Body of pancreas (tissue), 4 donors: Measurements from ENCODE around the gene SYNRG.

Experiments
- POLR2A ChIP-seq, 3 donors: fragments of 450-650 bp; IDR thresholded peaks; one replicate each; pipeline ENCODE4 v1.6.1; 2016; ENCODE audit warnings: antibody characterized with exemption in 3 of 3, mild to moderate bottlenecking in 2 of 3
- TF ChIP-seq, protein P1 (sequence below), 7 experiments: fragments of 450-650 bp in 4 of 7; fragments of 200-600 bp in 3 of 7; sonication (generic) in 3 of 7; IDR thresholded peaks; one replicate each; pipeline ENCODE4 v1.5.1; 2016 to 2019; ENCODE audit warnings: antibody characterized with exemption in 7 of 7

DNA sequence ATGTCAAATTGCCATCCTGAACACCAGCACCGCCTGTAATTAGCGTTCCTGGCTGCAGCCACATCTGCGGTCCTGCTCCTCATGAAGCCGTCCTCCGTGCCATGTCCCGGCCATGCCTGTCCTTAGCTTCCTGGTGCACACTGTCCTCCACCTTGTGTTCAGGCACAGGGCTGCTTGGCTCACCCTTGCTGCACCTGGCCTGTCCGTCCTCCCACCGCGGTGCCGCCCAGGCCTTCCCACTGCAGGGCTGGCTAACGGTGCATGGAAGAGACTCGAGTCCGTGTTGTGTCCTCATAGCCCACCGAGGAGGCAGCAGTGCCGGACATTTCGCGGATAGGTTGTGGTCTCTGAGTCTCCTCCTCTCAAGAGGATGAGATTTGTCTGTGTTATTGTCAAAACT is 99.2 kb downstream of the SYNRG start:
- TF ChIP-seq, protein P1, sequence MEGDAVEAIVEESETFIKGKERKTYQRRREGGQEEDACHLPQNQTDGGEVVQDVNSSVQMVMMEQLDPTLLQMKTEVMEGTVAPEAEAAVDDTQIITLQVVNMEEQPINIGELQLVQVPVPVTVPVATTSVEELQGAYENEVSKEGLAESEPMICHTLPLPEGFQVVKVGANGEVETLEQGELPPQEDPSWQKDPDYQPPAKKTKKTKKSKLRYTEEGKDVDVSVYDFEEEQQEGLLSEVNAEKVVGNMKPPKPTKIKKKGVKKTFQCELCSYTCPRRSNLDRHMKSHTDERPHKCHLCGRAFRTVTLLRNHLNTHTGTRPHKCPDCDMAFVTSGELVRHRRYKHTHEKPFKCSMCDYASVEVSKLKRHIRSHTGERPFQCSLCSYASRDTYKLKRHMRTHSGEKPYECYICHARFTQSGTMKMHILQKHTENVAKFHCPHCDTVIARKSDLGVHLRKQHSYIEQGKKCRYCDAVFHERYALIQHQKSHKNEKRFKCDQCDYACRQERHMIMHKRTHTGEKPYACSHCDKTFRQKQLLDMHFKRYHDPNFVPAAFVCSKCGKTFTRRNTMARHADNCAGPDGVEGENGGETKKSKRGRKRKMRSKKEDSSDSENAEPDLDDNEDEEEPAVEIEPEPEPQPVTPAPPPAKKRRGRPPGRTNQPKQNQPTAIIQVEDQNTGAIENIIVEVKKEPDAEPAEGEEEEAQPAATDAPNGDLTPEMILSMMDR (IDR thresholded peaks at IDR 0.05) = no peak
- TF ChIP-seq POLR2A (IDR thresholded peaks at IDR 0.05) = no peak
